ENCODE data around the gene KCNA5.

KCNA5 gene

DNA sequence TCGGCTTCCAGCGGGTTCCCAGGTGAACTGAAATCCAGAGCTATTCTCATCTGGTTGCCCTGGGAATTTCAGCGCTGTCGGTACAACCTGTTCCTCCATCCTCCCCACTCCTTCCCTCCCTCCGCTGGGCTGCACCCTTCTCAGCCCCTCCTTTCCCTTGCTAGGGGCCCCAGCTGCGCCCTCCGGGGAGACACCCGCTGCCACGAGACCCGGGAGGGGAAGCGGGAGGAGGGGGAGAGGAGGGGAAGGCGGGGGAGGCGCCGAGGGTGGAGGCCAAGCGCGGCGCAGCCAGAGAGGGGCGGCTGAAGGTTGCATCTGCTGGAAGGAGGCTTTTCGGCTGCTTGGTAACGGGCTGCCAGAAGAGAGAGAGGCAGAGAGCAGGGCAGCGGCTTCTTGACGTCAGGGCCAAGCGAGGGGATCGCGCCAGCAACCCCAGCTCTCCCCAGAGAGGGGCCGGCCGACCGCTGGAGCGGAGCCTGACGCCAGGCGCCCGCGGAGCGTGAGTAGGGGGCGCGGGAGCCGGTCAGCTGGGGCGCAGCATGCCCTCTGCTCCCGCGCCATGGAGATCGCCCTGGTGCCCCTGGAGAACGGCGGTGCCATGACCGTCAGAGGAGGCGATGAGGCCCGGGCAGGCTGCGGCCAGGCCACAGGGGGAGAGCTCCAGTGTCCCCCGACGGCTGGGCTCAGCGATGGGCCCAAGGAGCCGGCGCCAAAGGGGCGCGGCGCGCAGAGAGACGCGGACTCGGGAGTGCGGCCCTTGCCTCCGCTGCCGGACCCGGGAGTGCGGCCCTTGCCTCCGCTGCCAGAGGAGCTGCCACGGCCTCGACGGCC is at the start of gene KCNA5:
Gene KCNA5, plus strand, starts transcription at position 291 of the 831 bp plus-strand sequence. Its CDS starts 269 bp downstream, at position 560.
- no peak for DNase-seq

- no peak for DNase-seq
These were observed 49.1 kb upstream of the KCNA5 start for GRCh38 chr12:4994622-4995021.

DNA sequence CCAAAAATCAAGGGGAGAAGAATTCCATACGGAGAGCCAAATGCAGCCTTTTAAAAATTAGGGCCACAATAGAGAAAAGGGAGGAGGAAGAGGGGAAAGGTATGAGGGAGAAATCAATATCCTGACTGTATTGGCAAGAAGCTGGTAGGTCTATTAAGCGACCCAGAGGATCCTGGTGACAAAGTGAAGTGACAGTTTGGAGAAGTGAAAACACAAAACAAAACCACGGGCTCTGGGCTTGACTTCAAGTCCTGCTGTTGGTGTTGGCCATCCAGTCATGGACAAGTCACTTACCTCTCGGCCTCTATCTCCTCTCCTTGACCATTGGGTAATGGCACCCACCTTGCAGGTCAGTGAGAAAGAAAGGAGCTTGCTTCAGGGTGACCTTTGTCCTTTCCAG is 47.0 kb upstream of the KCNA5 start:
- DNase-seq = no peak

DNA sequence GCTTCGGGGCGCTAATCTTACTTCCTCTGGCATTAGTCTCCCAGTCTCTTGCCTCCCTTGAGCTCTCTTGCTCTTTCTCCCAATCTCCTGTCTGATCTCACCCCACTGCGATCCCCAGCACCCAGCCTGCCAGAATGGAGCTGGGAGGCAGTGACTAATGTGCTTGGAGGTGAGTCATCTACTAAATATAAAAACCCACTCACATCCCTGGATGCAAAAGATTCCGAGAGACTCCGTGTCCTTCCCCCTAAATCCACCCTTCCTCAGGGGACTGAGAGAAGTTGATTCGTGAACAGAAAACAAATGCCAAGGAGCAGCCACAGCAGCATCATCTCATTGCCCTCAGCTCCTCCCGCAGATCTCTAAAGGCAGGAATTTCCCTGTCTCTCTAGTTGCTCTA is 45.7 kb upstream of the KCNA5 start:
- no peak for DNase-seq

- no peak for DNase-seq
These were observed 43.5 kb upstream of the KCNA5 start for GRCh38 chr12:5000204-5000603.

- DNase-seq = no peak
These were observed 42.9 kb upstream of the KCNA5 start for GRCh38 chr12:5000658-5001385.

GRCh38 chr12:5003025-5003666 is 40.5 kb upstream of the KCNA5 start:
- peak; percentile 51 for DNase-seq

GRCh38 chr12:5008661-5009060 is 35.0 kb upstream of the KCNA5 start:
- no peak for DNase-seq

DNA sequence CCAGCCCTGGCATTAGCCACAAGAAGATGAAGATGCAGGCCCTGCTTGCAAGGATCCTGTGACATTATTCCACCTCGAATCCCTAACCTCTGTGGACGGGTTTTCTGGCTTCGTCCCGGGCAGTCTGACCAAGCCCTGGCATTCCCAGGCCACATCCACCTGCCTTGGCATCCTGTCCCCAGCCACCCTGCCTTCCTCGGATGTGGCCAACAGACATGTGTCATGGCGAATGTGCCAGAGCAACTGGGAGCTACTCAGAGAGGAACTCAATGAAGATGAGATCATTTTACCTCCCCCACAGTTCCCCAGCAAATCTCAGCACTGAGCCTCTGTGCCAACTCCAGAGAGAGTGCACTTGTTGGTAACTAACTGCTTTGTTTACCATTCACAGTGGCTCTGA is 33.5 kb upstream of the KCNA5 start:
- no peak for DNase-seq

DNA sequence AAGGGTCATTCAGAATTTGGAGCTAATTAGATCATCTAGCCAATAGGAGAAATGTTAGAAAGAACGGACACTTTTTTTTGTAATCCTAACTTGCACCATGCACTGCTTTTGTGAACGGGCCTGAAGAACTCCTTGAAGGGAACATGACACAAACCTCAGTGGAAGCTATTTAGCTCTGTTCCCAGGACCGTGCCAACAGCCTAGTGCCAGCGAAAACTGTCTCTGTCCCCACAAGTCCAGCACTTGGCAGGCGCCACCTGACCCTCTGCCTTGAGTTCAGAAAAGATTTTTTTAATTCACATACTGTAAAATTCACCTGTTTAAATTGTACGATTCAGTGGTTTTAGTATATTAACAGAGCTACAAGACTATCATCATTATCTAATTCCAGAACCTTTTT is 31.3 kb upstream of the KCNA5 start:
- DNase-seq = no peak

GRCh38 chr12:5013266-5013730 is 30.4 kb upstream of the KCNA5 start:
- DNase-seq = no peak

DNA sequence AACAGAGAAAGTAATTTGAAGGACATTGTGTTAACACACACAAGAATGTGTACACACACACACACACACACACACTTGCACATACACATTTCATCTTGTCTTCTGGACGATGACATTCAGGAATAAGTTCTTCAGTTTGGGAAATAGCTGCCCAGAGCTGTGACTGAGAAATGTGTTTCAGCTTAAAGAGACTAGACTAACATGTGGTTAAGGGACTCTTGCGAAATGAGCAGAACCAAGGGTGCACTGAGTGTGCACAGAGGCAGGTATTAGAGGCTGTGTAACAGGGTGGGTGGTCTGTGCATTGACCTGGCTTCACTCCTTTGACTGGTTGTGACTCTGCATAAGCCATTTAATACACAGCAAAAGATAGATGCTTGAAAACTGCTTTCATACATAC is 29.4 kb upstream of the KCNA5 start:
- DNase-seq = no peak

- DNase-seq = no peak
These were observed 27.8 kb upstream of the KCNA5 start for GRCh38 chr12:5015711-5016492.

DNA sequence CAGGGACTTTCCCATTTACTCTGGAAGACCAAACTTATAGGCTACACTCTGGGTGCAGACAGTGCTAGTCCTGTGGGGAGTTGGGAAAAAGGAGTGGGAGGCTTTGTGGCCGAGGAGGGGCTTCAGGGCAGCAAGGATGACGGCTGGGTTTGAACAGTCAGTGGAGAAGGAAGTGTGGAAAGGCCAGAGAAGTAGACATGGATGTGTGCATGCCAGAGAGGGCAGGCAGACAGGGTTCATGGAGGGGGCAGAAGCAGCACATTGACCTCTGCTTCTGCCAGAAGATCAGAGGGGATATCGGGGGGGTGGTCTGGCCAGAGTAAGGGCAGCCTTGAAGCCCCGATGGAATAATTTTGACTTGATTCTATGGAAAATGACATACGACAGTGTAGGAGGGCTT is 27.2 kb upstream of the KCNA5 start:
- no peak for DNase-seq

GRCh38 chr12:5017638-5018348 is 25.9 kb upstream of the KCNA5 start:
- no peak for DNase-seq

- DNase-seq = no peak
These were observed 25.0 kb upstream of the KCNA5 start for GRCh38 chr12:5018677-5019076.

DNA sequence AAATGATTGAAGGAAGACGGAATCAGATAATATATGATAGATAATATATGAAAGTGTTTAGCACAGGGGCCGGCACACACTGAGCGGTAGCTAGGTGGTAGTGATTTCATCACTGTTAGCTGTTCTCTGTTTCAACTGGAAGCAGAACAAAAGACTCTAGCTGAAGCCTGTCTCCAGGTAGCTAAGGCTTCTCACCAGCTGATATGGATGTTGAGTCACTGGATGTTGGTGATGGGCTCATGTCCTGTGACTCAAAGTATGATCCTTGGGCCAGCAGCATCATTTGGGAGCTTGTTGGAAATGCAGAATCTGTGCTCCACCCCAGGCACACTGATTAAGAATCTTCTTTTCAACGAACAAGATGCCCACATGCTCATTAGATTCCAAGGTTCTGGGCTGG is 21.7 kb upstream of the KCNA5 start:
- DNase-seq = no peak

GRCh38 chr12:5022465-5023061 is 21.1 kb upstream of the KCNA5 start:
- DNase-seq = no peak

DNA sequence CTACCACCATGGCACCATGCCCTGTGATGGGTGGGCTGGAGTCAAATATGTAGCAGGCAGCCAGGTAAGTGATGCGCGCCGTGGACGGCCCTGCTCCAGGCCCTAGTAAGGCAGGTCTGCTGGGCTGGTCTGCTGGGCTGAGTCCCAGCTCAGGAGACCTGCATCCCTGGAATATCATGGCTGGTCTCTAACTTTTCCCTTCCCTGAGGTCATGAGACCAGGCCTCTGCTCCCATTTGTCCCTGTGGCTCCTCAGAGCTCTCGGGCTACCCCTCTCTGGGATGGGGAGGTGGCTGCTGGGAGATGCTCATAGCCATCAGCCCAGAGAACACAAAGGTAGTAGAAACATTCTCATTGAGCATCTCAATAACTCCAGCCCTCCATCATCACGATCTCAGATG is 19.8 kb upstream of the KCNA5 start:
- no peak for DNase-seq

GRCh38 chr12:5026342-5026938 is 17.2 kb upstream of the KCNA5 start:
- no peak for DNase-seq

DNA sequence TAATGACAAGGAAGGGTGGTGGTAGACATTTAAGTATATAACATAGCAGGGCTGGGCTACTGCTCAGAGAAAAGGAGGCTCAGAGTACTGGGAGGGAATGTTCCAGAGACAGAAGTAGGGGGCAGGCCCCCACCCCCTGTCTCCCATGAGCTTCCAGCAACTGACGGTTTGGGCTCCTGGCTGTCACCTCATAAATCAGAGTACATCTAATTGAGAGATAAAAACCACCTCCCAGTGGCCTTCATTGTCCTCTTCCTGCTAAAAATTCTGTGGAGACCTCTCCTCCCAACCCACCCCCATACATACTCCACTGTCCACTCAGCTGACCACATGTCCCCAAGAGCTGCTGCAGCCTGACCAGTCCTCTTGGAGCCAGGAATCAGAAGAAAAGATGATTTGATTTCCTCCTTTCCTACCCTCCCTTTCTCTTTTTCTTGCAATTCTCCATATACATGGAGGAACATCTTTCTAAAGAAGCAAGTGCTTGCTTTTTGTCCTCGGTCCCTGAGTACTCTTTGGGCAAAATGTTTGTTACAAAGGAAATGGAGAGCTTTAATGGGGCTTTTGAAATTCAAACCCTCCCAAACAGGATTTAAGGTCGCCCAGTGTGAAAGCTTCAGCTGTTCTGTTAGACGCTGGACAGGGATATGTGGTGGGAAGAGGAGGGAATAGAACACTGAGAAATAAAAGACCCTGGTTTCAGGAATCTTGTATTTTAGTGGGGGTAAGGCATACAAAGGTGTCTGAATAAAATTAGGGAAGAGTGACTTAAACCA is 16.4 kb upstream of the KCNA5 start:
- no peak for DNase-seq

Data from NCI-H2081 treated with DMSO at 0.1 percent for 48 hours (cell line).